ENCODE results near the gene MUC6.

Gene MUC6

DNA sequence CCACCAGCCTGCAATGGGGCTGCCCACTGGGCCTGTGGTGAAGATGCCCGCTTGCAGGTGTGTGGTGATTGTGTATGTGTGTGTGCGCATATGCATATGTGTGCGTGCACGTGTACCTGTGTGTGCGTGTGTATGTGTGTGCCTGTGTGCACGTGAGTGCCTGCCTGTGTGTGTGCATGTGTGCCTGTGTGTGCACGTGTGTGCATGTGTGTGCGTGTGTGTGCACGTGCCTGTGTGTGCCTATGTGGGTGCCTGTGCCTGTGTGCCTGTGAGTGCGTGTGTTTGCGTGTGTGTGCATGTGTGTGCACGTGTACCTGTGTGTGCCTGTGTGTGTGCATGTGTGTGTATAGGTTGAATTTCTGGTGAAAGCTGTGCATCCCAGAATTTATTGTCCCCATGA, 2.4 kb upstream of the MUC6 start:
- DNase-seq (ENCODE audit: insufficient read length, low spot score) (no peak), FAIRE-seq (no peak)

- FAIRE-seq: no peak
- no peak for DNase-seq (ENCODE audit: insufficient read length, low spot score)
Observed at GRCh38 chr11:1038361-1038760, 1.8 kb upstream of the MUC6 start.

GRCh38 chr11:1037506-1038055, 1.1 kb upstream of the MUC6 start:
- FAIRE-seq (no peak), DNase-seq (ENCODE audit: insufficient read length, low spot score) (no peak)

- FAIRE-seq: no peak
- DNase-seq (ENCODE audit: insufficient read length, low spot score): no peak
Observed at GRCh38 chr11:1036931-1037330, 413 bp upstream of the MUC6 start.

DNA sequence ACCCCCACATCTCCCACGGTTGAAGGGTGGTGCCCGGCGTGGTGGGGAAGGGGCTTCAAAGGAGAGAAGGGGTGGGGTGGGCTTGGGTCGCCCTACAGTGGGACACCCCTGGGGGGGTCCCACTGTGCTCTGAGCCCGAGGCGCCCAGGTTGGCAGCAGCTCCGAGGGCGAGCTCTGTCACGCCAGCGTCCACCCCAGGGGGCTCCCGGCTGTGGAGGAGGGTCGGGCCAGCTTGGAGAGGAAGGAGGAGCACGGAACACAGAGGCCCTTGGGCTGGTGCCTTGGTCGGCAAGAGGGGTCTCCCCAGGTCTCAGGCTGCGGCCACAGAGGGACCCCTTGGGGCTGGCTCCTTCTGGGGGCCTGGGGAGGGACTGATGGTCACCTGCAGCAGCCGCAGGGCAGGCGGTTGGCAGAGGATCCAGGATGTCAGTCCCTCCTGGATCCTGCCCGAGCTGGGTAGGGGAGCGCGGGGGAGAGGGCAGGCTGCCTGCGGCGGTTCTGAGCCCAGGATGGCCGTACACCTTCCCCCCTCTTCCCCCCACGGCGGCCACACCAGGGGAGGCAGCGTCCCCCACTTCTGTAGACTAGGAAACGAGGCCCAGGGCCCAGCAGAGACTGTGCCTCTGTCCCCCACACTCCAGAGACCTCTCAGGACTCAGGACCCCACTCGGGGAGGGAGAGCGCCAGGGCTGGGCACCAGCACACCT, 788 bp downstream of the MUC6 start:
- no peak for DNase-seq (ENCODE audit: insufficient read length, low spot score)
- FAIRE-seq: no peak

GRCh38 chr11:1034456-1035295, 1.8 kb downstream of the MUC6 start:
- DNase-seq (ENCODE audit: insufficient read length, low spot score) (no peak), FAIRE-seq (no peak)

DNA sequence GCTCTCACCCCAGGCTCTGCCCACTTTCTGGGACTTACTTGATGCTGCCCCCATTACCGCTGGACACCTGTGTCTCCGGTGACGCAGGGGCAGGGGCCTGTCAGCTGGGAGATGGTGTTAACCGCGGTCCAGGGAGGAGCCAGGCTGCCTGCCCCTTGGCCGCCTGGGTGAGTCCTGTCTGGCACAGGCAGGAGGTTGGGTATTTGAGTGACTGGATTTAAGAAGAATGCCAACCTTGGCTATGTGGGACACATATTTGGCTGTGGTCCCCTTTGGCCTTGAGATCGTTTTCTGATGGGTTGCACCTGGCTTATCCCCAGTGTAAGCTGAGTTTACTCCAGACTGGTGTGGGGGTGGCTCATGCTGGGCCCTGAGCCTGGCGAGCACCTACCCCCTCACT, 2.5 kb downstream of the MUC6 start:
- FAIRE-seq (no peak), DNase-seq (ENCODE audit: insufficient read length, low spot score) (no peak)

DNA sequence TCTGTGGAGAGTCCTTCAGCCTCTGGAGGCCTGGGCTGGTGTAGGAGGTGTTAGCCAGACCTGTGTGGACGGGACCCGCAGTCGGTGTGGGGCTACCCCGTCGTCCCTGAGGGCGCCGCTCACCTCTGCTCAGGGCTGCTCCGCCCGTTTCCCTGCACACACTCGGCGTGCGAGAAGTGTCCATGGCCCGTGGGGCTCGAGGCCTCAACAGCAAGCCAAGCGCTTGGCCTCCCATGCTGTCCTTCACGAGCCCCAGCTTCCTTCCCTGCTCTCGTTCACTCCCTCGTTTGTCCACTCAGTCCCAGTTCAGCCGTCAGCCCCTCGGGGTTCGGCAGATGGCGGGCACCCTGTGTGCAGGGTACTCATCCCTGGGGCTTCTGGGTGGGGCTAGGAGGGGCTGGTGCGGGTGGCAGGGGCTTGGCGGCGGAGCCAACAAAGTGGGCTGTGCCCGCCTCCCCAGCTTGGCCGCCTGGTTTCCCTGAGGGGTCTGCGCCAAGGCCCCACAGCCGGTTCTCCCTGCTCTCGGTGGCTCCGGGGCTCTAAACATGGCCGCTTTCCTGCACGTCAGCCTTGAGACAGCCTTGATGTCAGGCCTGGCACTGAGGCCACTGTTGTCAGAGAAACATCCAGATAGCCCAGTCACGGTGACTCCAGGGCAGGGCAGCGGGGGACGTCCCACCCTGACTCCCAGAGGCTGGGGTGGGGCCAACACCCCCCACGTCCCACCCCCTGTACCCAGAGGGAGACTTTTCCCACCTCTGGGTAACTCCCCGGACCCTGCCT, 3.3 kb downstream of the MUC6 start:
- no peak for FAIRE-seq

DNA sequence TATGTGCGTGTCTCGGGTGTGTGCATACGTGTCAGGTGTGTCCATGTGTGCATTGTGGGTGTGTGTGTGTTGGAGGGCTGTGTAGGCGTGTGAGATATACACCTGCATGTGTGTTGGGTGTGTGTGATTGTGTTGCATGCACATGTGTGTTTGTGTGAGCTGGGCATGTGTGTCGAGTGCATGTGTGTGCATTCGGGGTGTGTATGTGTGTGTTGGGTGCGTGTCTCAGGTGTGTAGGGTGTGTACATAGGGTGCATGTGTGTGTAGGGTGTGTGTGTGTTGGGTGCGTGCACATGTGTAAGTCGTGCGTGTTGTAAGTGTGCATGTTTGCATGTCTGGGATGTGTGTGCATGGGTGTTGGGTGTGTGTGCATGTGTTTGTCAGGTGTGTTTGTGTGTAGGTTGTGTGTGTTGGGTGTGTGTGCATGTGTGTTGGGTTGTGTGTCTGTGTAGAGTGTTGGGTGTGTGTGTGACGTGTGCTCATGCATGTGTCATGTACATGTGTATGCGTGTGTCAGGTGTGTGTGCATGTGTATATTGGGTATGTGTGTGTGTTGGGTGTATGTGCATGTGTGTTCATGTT, 4.1 kb downstream of the MUC6 start:
- DNase-seq (ENCODE audit: insufficient read length, low spot score) (no peak), FAIRE-seq (no peak)

More for the DNA sequence above, 3.3 kb downstream of the MUC6 start:
- DNase-seq (ENCODE audit: insufficient read length, low spot score): no peak

DNA sequence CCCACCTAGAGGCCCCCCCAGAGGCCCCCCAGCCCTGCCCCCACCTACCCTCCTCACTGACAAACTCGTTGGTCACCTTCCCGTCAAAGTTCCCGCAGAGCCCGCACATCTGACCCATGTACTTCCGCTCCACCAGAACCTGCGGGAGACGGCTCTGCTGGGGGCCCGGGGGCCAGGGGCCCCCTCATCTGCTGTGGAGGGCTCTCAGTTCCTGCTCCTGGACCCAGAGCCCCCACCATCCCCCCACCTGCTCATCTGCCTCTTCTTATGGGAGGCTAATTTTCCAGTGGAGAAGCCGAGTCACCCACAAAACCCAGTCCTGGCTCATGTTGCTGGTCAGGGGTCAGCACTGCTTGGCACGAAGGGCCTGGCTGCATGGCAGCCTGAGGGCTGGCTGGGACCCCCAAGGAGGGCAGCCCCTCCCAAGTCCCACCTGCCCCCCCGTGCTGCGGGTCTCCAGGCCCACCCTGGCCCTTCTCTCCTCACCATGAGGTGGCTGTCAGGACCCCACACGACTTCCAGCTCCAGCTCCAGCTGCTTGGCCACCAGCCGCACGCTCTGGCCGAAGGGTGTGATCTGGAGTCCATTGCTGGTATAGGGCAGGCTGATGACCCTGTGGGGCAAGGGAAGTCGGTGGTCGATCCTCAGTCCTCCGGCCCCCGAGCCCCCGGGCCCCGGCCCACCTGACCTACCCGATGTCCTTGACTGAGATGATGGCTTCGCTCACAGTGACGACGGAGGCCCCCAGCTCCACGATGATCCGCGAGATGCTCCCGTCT, 5.2 kb downstream of the MUC6 start:
- no peak for DNase-seq (ENCODE audit: insufficient read length, low spot score)
- no peak for FAIRE-seq

DNA sequence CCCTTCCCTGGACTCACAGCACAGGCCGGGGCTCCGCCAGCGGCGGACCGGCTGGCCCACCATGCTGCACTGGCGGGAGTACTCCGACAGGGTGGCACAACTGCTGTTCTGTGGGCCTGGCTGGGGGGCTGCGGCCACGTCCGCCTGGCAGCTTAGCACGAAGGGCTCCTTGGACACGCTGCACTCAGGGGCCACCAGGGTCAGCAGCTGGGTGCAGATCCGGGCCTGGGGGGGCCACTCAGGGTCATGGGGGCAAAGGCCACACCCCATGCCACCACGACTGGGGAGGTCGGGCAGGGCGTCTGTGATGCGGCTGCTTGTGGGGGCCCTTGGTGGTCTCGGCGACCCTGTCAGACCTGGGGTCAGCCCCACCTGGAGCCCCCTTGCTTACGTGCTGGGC, 6.0 kb downstream of the MUC6 start:
- DNase-seq (ENCODE audit: insufficient read length, low spot score) (no peak), FAIRE-seq (no peak)

GRCh38 chr11:1030086-1030485, 6.4 kb downstream of the MUC6 start:
- DNase-seq (ENCODE audit: insufficient read length, low spot score): no peak
- no peak for FAIRE-seq

GRCh38 chr11:1029654-1030053, 6.9 kb downstream of the MUC6 start:
- no peak for FAIRE-seq

DNA sequence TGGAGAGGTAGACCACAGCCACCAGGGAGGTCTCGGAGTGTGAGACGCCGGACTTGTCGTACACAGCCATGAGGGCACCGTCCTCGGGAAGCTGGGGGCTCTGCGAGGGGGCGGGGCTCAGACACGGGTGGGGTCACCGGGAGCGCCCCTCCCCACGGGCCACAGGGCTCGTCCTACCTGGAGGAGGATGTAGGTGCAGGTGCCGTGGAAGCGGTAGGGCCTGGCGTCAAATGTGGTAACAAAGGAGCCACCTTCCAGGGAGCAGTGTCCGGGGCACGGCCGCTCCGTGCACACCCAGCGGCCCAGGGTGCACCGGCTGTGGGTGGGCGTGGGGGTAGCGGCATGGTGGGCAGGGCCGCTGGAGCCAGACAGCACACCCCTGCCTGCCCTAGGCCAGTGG, 7.5 kb downstream of the MUC6 start:
- DNase-seq (ENCODE audit: insufficient read length, low spot score) (no peak), FAIRE-seq (no peak)

More at GRCh38 chr11:1029654-1030053, 6.9 kb downstream of the MUC6 start:
- no peak for DNase-seq (ENCODE audit: insufficient read length, low spot score)

DNA sequence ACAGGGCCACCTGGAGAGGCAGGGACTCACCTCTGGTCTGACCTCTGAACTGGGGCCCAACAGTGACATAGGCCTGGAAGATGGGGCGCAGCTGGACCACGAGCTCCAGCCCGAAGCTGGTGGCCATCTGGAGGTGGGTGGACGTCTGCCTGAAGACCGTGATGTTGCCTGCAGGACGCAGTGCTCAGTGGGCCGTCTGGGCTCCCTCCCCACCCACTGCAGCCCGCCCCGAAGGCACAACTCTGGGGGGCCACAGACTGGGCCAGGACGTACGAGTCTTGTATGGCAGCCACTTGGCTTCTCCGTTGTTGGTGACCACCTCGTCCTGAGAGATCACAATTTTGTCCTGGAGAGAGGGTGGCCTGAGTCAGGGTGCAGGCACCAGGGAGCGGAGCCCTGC, 7.9 kb downstream of the MUC6 start:
- FAIRE-seq (no peak), DNase-seq (ENCODE audit: insufficient read length, low spot score) (no peak)

GRCh38 chr11:1028291-1028540, 8.3 kb downstream of the MUC6 start:
- FAIRE-seq (no peak), DNase-seq (ENCODE audit: insufficient read length, low spot score) (no peak)

GRCh38 chr11:1027483-1028290, 8.8 kb downstream of the MUC6 start:
- FAIRE-seq (no peak), DNase-seq (ENCODE audit: insufficient read length, low spot score) (no peak)

GRCh38 chr11:1026641-1027482, 9.7 kb downstream of the MUC6 start:
- FAIRE-seq (no peak), DNase-seq (ENCODE audit: insufficient read length, low spot score) (no peak)

DNA sequence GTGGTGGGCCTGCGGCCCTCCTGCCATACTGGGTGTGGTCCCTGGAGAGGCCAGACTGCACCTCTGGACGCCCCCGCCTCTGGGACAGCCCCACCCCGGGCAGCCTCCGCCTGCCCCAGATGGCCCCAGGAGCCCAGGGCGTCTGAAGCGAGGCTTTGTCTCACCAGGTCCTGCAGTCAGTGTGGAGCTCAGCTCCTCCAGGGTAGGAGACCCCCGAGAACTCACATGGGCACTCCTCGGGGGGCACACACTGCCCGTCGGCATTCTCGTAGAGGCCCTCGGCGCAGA, 10.4 kb downstream of the MUC6 start:
- DNase-seq (ENCODE audit: insufficient read length, low spot score) (no peak), FAIRE-seq (no peak)

Measured in GM19239 (cell line).